ENCODE data around the gene MS4A4E. TPM values are rescaled to one million over a fixed set of nuclear protein-coding genes. Genes with fewer than 3 reads are reported as not detected.
"Not testable (repeated sequence)": the region's sequence is repeated elsewhere in the genome, so short reads cannot be mapped to it uniquely, and the experiment has no call there.

MS4A4E gene
- total RNA-seq, result not detected

- no peak for DNase-seq
These were observed at the start of gene MS4A4E for GRCh38 chr11:60242740-60243239. Gene MS4A4E, minus strand, starts transcription at chr11:60243137. Its CDS starts 13,082 bp downstream, at chr11:60230055.

- DNase-seq, result no peak
These were observed 49.2 kb upstream of the MS4A4E start for GRCh38 chr11:60292145-60292544.

GRCh38 chr11:60288531-60288930 lies 45.6 kb upstream of the MS4A4E start:
- DNase-seq, result no peak

- not testable (repeated sequence) for DNase-seq
These were observed 42.6 kb upstream of the MS4A4E start for GRCh38 chr11:60285411-60286126.

GRCh38 chr11:60282286-60282685 lies 39.3 kb upstream of the MS4A4E start:
- no peak for DNase-seq

GRCh38 chr11:60281485-60281884 lies 38.5 kb upstream of the MS4A4E start:
- no peak for DNase-seq

GRCh38 chr11:60280412-60280811 lies 37.5 kb upstream of the MS4A4E start, which contains the start of gene MS4A4A:
Gene MS4A4A, plus strand, starts transcription at chr11:60280666. Its CDS starts 10 bp downstream, at chr11:60280676.
- peak; percentile 5 for DNase-seq

- no peak for DNase-seq
These were observed 31.5 kb upstream of the MS4A4E start for GRCh38 chr11:60274416-60274815.

- DNase-seq, result peak; percentile 66
These were observed 22.7 kb upstream of the MS4A4E start for GRCh38 chr11:60265373-60266214.

GRCh38 chr11:60264644-60265043 lies 21.7 kb upstream of the MS4A4E start:
- DNase-seq, result no peak

GRCh38 chr11:60263402-60263801 lies 20.5 kb upstream of the MS4A4E start:
- no peak for DNase-seq

- no peak for DNase-seq
These were observed 18.1 kb upstream of the MS4A4E start for GRCh38 chr11:60261014-60261413.

- DNase-seq, result no peak
These were observed 15.2 kb upstream of the MS4A4E start for GRCh38 chr11:60257956-60258722.

- no peak for DNase-seq
These were observed 9.5 kb upstream of the MS4A4E start for GRCh38 chr11:60252213-60253108.

- peak; percentile 45 for DNase-seq
These were observed 8.7 kb upstream of the MS4A4E start for GRCh38 chr11:60251485-60252212.

GRCh38 chr11:60241786-60242185 lies 1.2 kb downstream of the MS4A4E start:
- no peak for DNase-seq

- no peak for DNase-seq
These were observed 2.3 kb downstream of the MS4A4E start for GRCh38 chr11:60240662-60241061.

GRCh38 chr11:60235321-60235720 lies 7.6 kb downstream of the MS4A4E start:
- no peak for DNase-seq

- no peak for DNase-seq
These were observed 12.3 kb downstream of the MS4A4E start for GRCh38 chr11:60230681-60231080.

- DNase-seq, result no peak
These were observed 20.8 kb downstream of the MS4A4E start for GRCh38 chr11:60222141-60222540.

GRCh38 chr11:60221692-60222091 lies 21.2 kb downstream of the MS4A4E start:
- no peak for DNase-seq

All from tongue (tissue), 2 donors.